PC-3 (cell line): ENCODE measurements around the gene NRARP.

Experiments
- CTCF ChIP-seq: fragments of 300-600 bp; sonication (generic); conservative IDR thresholded peaks from 2 replicates; pipeline ENCODE4 v1.5.1; 2017; ENCODE audit warnings: antibody characterized with exemption, low read depth, mild to moderate bottlenecking, low read length
- EZH2 ChIP-seq: fragments of 300-600 bp; sonication (generic); IDR thresholded peaks from one replicate; pipeline ENCODE4 v1.6.1; 2017; ENCODE audit warnings: antibody characterized with exemption, mild to moderate bottlenecking, low read length; ENCODE audit not compliant: unreplicated experiment

GRCh38 chr9:137255448-137256114, 46.5 kb downstream of the NRARP start:
- TF ChIP-seq CTCF (no peak), EZH2 (no peak)
